RWPE1 (cell line): ENCODE results near the gene CEP126.
A peak's percentile ranks its signal among the peaks of the same experiment; 100 is the strongest.

Source experiments
- CTCF ChIA-PET: fragments of 350-600 bp; sonication (Branson Sonifier 250); formaldehyde crosslinking; extraction: SDS; loops from one replicate; lab custom pipeline; 2021; lab: Yijun Ruan, JAX
- POLR2A ChIA-PET: fragments of 400-600 bp; formaldehyde crosslinking; extraction: SDS; loops from one replicate; lab custom pipeline; 2020; ENCODE audit warnings: antibody characterized with exemption; ENCODE audit not compliant: low non-redundant PET; lab: Yijun Ruan, JAX
- DNase-seq: peaks from one replicate; pipeline ENCODE4 v3.0.0; 2012; ENCODE audit warnings: low spot score
- H3K27ac ChIP-seq: fragments of 450-650 bp; 2 replicates; pipeline ENCODE4 v1.5.1; 2017
- TF ChIP-seq, protein P1 (sequence below): fragments of 450-650 bp; conservative IDR thresholded peaks from 2 replicates; pipeline ENCODE4 v1.5.1; 2017; ENCODE audit warnings: low read depth, mild to moderate bottlenecking

CEP126 gene

GRCh38 chr11:101909087-101909486 is 5.7 kb upstream of the CEP126 start:
- ChIA-PET CTCF (no interaction called here), POLR2A (no interaction called here)
- H3K27ac ChIP-seq = no peak overlapping the region
- DNase-seq = no peak
- TF ChIP-seq, protein P1, sequence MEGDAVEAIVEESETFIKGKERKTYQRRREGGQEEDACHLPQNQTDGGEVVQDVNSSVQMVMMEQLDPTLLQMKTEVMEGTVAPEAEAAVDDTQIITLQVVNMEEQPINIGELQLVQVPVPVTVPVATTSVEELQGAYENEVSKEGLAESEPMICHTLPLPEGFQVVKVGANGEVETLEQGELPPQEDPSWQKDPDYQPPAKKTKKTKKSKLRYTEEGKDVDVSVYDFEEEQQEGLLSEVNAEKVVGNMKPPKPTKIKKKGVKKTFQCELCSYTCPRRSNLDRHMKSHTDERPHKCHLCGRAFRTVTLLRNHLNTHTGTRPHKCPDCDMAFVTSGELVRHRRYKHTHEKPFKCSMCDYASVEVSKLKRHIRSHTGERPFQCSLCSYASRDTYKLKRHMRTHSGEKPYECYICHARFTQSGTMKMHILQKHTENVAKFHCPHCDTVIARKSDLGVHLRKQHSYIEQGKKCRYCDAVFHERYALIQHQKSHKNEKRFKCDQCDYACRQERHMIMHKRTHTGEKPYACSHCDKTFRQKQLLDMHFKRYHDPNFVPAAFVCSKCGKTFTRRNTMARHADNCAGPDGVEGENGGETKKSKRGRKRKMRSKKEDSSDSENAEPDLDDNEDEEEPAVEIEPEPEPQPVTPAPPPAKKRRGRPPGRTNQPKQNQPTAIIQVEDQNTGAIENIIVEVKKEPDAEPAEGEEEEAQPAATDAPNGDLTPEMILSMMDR = no peak

- DNase-seq = no peak
- no peak overlapping the region for H3K27ac ChIP-seq
- TF ChIP-seq, protein P1 = no peak
- CTCF ChIA-PET = no interaction called here
- POLR2A ChIA-PET = no interaction called here
Measured at GRCh38 chr11:101912823-101913284, 2.0 kb upstream of the CEP126 start.

- TF ChIP-seq, protein P1 = no peak
- DNase-seq = no peak
- CTCF ChIA-PET = interaction anchor here (0.6 to 0.7 kb wide), 2 partner anchors 53 to 474 kb away, joined by 3 to 4 read pairs; no protein-coding TSS in a partner anchor
- H3K27ac ChIP-seq = no peak overlapping the region
- POLR2A ChIA-PET = no interaction called here
Measured at GRCh38 chr11:101913656-101914055, 1.2 kb upstream of the CEP126 start.

- no peak for DNase-seq
- TF ChIP-seq, protein P1 = no peak
- ChIA-PET CTCF (interaction anchor here (0.6 kb wide), 2 partner anchors 13 to 19 kb away, joined by 3 to 5 read pairs; no protein-coding TSS in a partner anchor), POLR2A (no interaction called here)
- H3K27ac ChIP-seq = peak overlapping the region; percentile 85
Measured at GRCh38 chr11:101914341-101914737, 471 bp upstream of the CEP126 start.

- TF ChIP-seq, protein P1 = no peak
- no peak overlapping the region for H3K27ac ChIP-seq
- ChIA-PET CTCF (no interaction called here), POLR2A (no interaction called here)
- no peak for DNase-seq
Measured at GRCh38 chr11:101915791-101916291, 1.0 kb downstream of the CEP126 start.

GRCh38 chr11:101916422-101916821 is 1.6 kb downstream of the CEP126 start, which contains the start of gene ANGPTL5:
TSS of gene ANGPTL5 (minus strand) at chr11:101916522. CDS start at chr11:101907909, 8,613 bp downstream.
- TF ChIP-seq, protein P1 = no peak
- POLR2A ChIA-PET = no interaction called here
- H3K27ac ChIP-seq = peak within 1 kb of the TSS; percentile 85
- DNase-seq = no peak
- CTCF ChIA-PET = no interaction called here
